HepG2 (cell line): ENCODE results near the gene NUDT8. TPM values are rescaled to one million over a fixed set of nuclear protein-coding genes. Genes with fewer than 3 reads are reported as not detected.

Experiments
- ATAC-seq: fragments of 200-7000 bp; cut with Tn5 transposase; 3 replicates; pipeline ENCODE4 v1.9.1; 2020; ENCODE audit warnings: mild to moderate bottlenecking, moderate library complexity
- BruUV-seq: library from RNA; stranded (reverse); fragments of 400-500 nt; replicated peaks from 2 replicates; lab custom pipeline; 2021; lab: Mats Ljungman, UMichigan
- CTCF ChIA-PET: fragments of 300-600 bp; formaldehyde crosslinking; extraction: SDS; loops from one replicate; lab custom pipeline; 2021; ENCODE audit warnings: low total read pairs, inconsistent platforms, low intra/inter-chr PET ratio; lab: Yijun Ruan, JAX
- POLR2A ChIA-PET: fragments of 350-600 bp; sonication (Branson Sonifier 250); formaldehyde crosslinking; loops from one replicate; lab custom pipeline; 2020; ENCODE audit warnings: antibody characterized with exemption, inconsistent platforms; lab: Yijun Ruan, JAX
- DNase-seq: peaks from one replicate; pipeline ENCODE4 v3.0.0-alpha.2; 2015; ENCODE audit warnings: low spot score
- FAIRE-seq: peaks from 3 replicates; lab custom pipeline; 2011; peaks lifted over from hg19 to GRCh38; lab: Jason Lieb, UNC
- H2AFZ ChIP-seq: one replicate; pipeline ENCODE4 v1.6.1; 2011; ENCODE audit warnings: low read length, inconsistent platforms
- H3K27ac ChIP-seq: fragments of 300-600 bp; 3 replicates; pipeline ENCODE4 v1.8.0; 2011; ENCODE audit warnings: mixed run types, mild to moderate bottlenecking, mixed read lengths, low read length, inconsistent platforms; ENCODE audit not compliant: insufficient read depth; ENCODE audit errors: extremely low read length
- H3K27me3 ChIP-seq, 2 experiments: fragments of 200-600 bp in 1 of 2; 2 replicates in 1 of 2; 3 replicates in 1 of 2; pipeline versions ENCODE4 v1.6.0 to v1.8.0; 2011; ENCODE audit warnings: low read length in 2 of 2, mild to moderate bottlenecking in 2 of 2, moderate library complexity in 2 of 2, inconsistent platforms in 1 of 2; ENCODE audit not compliant: insufficient read depth in 2 of 2, control insufficient read depth in 1 of 2
- H3K36me3 ChIP-seq, 2 experiments: fragments of 200-600 bp in 1 of 2; replicated peaks in 1 of 2; 2 replicates in 1 of 2; 3 replicates in 1 of 2; pipeline versions ENCODE4 v1.5.1 to v1.8.0; 2011; ENCODE audit warnings: low read length in 2 of 2, inconsistent platforms in 1 of 2; ENCODE audit not compliant: insufficient read depth in 2 of 2, control insufficient read depth in 1 of 2
- H3K4me1 ChIP-seq: 2 replicates; pipeline ENCODE4 v1.5.1; 2012; ENCODE audit warnings: low read length, inconsistent platforms; ENCODE audit not compliant: insufficient read depth
- H3K4me2 ChIP-seq: 2 replicates; pipeline ENCODE4 v1.6.0; 2011; ENCODE audit warnings: low read depth, low read length, inconsistent platforms
- H3K4me3 ChIP-seq, 3 experiments: fragments of 200-600 bp in 1 of 3; sonication (generic), shearing (Covaris generic) in 1 of 3; replicated peaks in 1 of 3; 2 replicates each; pipeline ENCODE4 v1.5.1; 2011 to 2016; ENCODE audit warnings: low read length in 3 of 3, inconsistent platforms in 2 of 3, low read depth in 2 of 3, mild to moderate bottlenecking in 2 of 3, control low read depth in 1 of 3, mixed read lengths in 1 of 3; ENCODE audit not compliant: insufficient read depth in 1 of 3
- H3K79me2 ChIP-seq: one replicate; pipeline ENCODE4 v1.6.1; 2011; ENCODE audit warnings: low read length, inconsistent platforms; ENCODE audit not compliant: insufficient read depth
- H3K9ac ChIP-seq: 2 replicates; pipeline ENCODE4 v1.6.0; 2011; ENCODE audit warnings: mild to moderate bottlenecking, low read depth, low read length, inconsistent platforms; ENCODE audit not compliant: insufficient read depth
- H3K9me3 ChIP-seq: 2 replicates; pipeline ENCODE4 v1.5.1; 2012; ENCODE audit warnings: mild to moderate bottlenecking, low read length
- H4K20me1 ChIP-seq: 2 replicates; pipeline ENCODE4 v1.6.0; 2011; ENCODE audit warnings: inconsistent platforms, mild to moderate bottlenecking, low read length, moderate library complexity; ENCODE audit not compliant: insufficient read depth
- BRD4 ChIP-seq: sonication (generic); formaldehyde crosslinking; IDR thresholded peaks from 2 replicates; pipeline ENCODE4 v1.4.0; 2020; ENCODE audit warnings: missing genetic modification reagents
- FOXO1 ChIP-seq: sonication (generic); formaldehyde crosslinking; IDR thresholded peaks from 2 replicates; pipeline ENCODE4 v1.4.0; 2020; ENCODE audit warnings: missing genetic modification reagents
- MBD4 ChIP-seq: IDR thresholded peaks from 2 replicates; pipeline ENCODE4 v1.6.1; 2012; ENCODE audit warnings: low read length, inconsistent platforms, borderline replicate concordance
- PHF5A ChIP-seq: IDR thresholded peaks from one replicate; pipeline ENCODE4 v1.6.1; 2018; ENCODE audit warnings: low read depth, missing genetic modification reagents; ENCODE audit not compliant: unreplicated experiment
- THYN1 ChIP-seq: sonication (generic); formaldehyde crosslinking; IDR thresholded peaks from 2 replicates; pipeline ENCODE4 v1.8.1; 2023; ENCODE audit warnings: low read depth, mild to moderate bottlenecking, moderate library complexity, missing genetic modification reagents, borderline replicate concordance
- U2AF2 ChIP-seq: fragments of 200-400 bp; formaldehyde crosslinking; IDR thresholded peaks from 2 replicates; pipeline ENCODE4 v1.6.1; 2017; ENCODE audit warnings: low read depth, mild to moderate bottlenecking, low read length
- ZNF343 ChIP-seq: sonication (generic); formaldehyde crosslinking; IDR thresholded peaks from 2 replicates; pipeline ENCODE4 v1.4.0; 2020; ENCODE audit warnings: mild to moderate bottlenecking, missing genetic modification reagents
- ZNF652 ChIP-seq: IDR thresholded peaks from 2 replicates; pipeline ENCODE4 v1.6.1; 2016; ENCODE audit warnings: low read depth, borderline replicate concordance
- ZNF772 ChIP-seq: sonication (generic); formaldehyde crosslinking; IDR thresholded peaks from 2 replicates; pipeline ENCODE4 v1.5.0; 2020; ENCODE audit warnings: mild to moderate bottlenecking, missing genetic modification reagents
- ZNF773 ChIP-seq: sonication (generic); formaldehyde crosslinking; IDR thresholded peaks from 2 replicates; pipeline ENCODE4 v1.4.0; 2020; ENCODE audit warnings: missing genetic modification reagents, borderline replicate concordance
- ZSCAN30 ChIP-seq: sonication (generic); formaldehyde crosslinking; IDR thresholded peaks from 2 replicates; pipeline ENCODE4 v1.5.0; 2020; ENCODE audit warnings: mild to moderate bottlenecking, missing genetic modification reagents
- WGBS: methylation state at CpG from one replicate; pipeline ENCODE4 v1.1.6; 2017; ENCODE audit warnings: low lambda C conversion rate; 5-methylcytosine and 5-hydroxymethylcytosine counted together
- in situ Hi-C: cut with HindIII; loops from 2 replicates; pipeline ENCODE4 v1.10.0; 2017; ENCODE audit warnings: low pct_unique_long_range_greater_than_20kb; ENCODE audit not compliant: extremely low pct_ligation_motif_present
- intact Hi-C: fragments of 100-400 bp; cut with micrococcal nuclease; formaldehyde crosslinking; loops from one replicate; pipeline ENCODE4 v1.10.0; 2022; ENCODE audit not compliant: unreplicated experiment
- polyA plus RNA-seq, 8 experiments: library from polyadenylated mRNA; depleted of rRNA in 3 of 8; stranded (reverse) in 7 of 8; unstranded in 1 of 8; fragments of >200 nt; fragmentation: Illumina TruSeq in 4 of 8; extraction: Trizol in 4 of 8; gene quantifications; 2 replicates each; pipeline versions ENCODE4 v1.2.1 to v1.2.3, GENCODE V29; 2011 to 2016; ENCODE audit warnings: low read depth in 4 of 8, missing spikeins in 1 of 8, mixed read lengths in 1 of 8; ENCODE audit not compliant: insufficient read depth in 1 of 8
- total RNA-seq, 5 experiments: library from RNA; depleted of rRNA; stranded (reverse); fragments of >200 nt; fragmentation: Illumina TruSeq; extraction: Trizol; gene quantifications; 2 replicates each; pipeline ENCODE4 v1.2.3, GENCODE V29; 2016; ENCODE audit warnings: low read depth in 1 of 5
- TF ChIP-seq, protein P1 (sequence below): sonication (generic); formaldehyde crosslinking; conservative IDR thresholded peaks from 2 replicates; pipeline ENCODE4 v1.4.0; 2020; ENCODE audit warnings: missing genetic modification reagents

The NUDT8 gene
- total and polyA plus RNA-seq, 2 of the 13 experiments (the other 11 are each of a cell fraction or from before 2014, with no cell fraction given), result 6.7 to 25.8 TPM

DNA sequence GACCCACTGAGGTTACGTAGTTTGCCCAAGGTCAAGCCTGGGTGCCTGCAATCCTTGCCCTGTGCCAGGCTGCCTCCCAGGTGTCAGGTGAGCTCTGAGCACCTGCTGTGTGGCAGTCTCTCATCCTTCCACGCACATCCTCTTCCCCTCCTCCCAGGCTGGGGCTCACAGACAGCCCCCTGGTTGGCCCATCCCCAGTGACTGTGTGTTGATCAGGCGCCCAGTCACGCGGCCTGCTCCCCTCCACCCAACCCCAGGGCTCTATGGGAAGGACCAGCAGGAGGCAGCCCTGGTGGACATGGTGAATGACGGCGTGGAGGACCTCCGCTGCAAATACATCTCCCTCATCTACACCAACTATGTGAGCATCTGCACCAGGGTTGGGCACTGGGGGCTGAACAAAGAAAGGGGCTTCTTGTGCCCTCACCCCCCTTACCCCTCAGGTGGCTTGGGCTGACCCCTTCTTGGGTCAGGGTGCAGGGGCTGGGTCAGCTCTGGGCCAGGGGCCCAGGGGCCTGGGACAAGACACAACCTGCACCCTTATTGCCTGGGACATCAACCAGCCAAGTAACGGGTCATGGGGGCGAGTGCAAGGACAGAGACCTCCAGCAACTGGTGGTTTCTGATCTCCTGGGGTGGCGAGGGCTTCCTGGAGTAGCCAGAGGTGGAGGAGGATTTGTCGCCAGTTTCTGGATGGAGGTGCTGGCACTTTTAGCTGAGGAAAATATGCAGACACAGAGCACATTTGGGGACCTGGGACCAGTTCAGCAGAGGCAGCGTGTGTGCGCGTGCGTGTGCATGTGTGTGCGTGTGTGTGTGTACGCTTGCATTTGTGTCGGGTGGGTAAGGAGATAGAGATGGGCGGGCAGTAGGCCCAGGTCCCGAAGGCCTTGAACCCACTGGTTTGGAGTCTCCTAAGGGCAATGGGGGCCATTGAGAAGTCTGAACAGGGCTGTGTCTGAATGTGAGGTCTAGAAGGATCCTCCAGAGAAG is 44.6 kb downstream of the NUDT8 start:
- no peak overlapping the region for H3K4me3 ChIP-seq
- FAIRE-seq, result no peak
- in situ Hi-C loops, result no loop called here

More for the DNA sequence above, 44.6 kb downstream of the NUDT8 start:
- no peak overlapping the region for H3K27ac ChIP-seq
- no peak overlapping the region for H3K9ac ChIP-seq
- no peaks in the 10 kb centered on the region for H4K20me1 ChIP-seq
- H3K79me2 ChIP-seq, result no peaks in the 10 kb centered on the region
- CTCF ChIA-PET, result no interaction called here
- H3K4me2 ChIP-seq, result no peak overlapping the region
- no peaks in the 10 kb centered on the region for H3K36me3 ChIP-seq
- ATAC-seq (peak; percentile 32; the same call in 2 of the 3 replicates), DNase-seq (no peak)
- intact Hi-C loops, result no loop called here
- WGBS, result 77% methylated on average over 16 of the region's 21 CpGs
- no TSS peak for BruUV-seq
- peaks cover 0 to 5% of the 10 kb centered on the region in 2 experiments; a peak in 1 of 5 replicates for H3K27me3 ChIP-seq
- peaks cover 27% of the 10 kb centered on the region for H3K4me1 ChIP-seq
- POLR2A ChIA-PET, result no interaction called here
- no peak overlapping the region for H2AFZ ChIP-seq
- H3K9me3 ChIP-seq, result no peaks in the 10 kb centered on the region
- TF ChIP-seq BRD4 (no peak), PHF5A (no peak), ZNF773 (CRISPR knock-in tag) (no peak), ZNF772 (no peak), ZNF343 (CRISPR knock-in tag) (no peak), ZSCAN30 (no peak), FOXO1 (no peak), U2AF2 (no peak), THYN1 (no peak), MBD4 (no peak), ZNF652 (CRISPR knock-in tag) (no peak)
- TF ChIP-seq, protein P1, sequence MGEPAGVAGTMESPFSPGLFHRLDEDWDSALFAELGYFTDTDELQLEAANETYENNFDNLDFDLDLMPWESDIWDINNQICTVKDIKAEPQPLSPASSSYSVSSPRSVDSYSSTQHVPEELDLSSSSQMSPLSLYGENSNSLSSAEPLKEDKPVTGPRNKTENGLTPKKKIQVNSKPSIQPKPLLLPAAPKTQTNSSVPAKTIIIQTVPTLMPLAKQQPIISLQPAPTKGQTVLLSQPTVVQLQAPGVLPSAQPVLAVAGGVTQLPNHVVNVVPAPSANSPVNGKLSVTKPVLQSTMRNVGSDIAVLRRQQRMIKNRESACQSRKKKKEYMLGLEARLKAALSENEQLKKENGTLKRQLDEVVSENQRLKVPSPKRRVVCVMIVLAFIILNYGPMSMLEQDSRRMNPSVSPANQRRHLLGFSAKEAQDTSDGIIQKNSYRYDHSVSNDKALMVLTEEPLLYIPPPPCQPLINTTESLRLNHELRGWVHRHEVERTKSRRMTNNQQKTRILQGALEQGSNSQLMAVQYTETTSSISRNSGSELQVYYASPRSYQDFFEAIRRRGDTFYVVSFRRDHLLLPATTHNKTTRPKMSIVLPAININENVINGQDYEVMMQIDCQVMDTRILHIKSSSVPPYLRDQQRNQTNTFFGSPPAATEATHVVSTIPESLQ (CRISPR knock-in tag), result no peak
